H9 (cell line): Measurements from ENCODE around the gene ASS1. TPM values are rescaled to one million over a fixed set of nuclear protein-coding genes. Genes with fewer than 3 reads are reported as not detected.

Experiments
- DNase-seq: peaks from one replicate; pipeline ENCODE4 v3.0.0-alpha.2; 2017
- H2AFZ ChIP-seq: one replicate; pipeline ENCODE4 v1.6.1; 2013; ENCODE audit warnings: mild to moderate bottlenecking, low read length, control low read depth, moderate library complexity
- H2AK5ac ChIP-seq: 2 replicates; pipeline ENCODE4 v1.6.1; 2013; ENCODE audit warnings: low read length, control low read depth, mixed read lengths; ENCODE audit not compliant: insufficient read length
- H2BK120ac ChIP-seq: one replicate; pipeline ENCODE4 v1.6.1; 2013; ENCODE audit warnings: low read depth, mild to moderate bottlenecking, low read length, control low read depth, inconsistent platforms; ENCODE audit not compliant: poor library complexity, severe bottlenecking
- H2BK12ac ChIP-seq: 2 replicates; pipeline ENCODE4 v1.6.1; 2013; ENCODE audit warnings: low read length, control low read depth, mixed read lengths, low read depth; ENCODE audit not compliant: insufficient read length
- H2BK15ac ChIP-seq: 2 replicates; pipeline ENCODE4 v1.6.1; 2013; ENCODE audit warnings: low read depth, low read length, control low read depth
- H2BK20ac ChIP-seq: one replicate; pipeline ENCODE4 v1.6.1; 2013; ENCODE audit warnings: low read depth, mild to moderate bottlenecking, low read length, control low read depth, inconsistent platforms; ENCODE audit not compliant: poor library complexity, severe bottlenecking
- H2BK5ac ChIP-seq: 2 replicates; pipeline ENCODE4 v1.6.1; 2013; ENCODE audit warnings: low read length, control low read depth, mixed read lengths; ENCODE audit not compliant: insufficient read length
- H3K14ac ChIP-seq: 2 replicates; pipeline ENCODE4 v1.6.1; 2013; ENCODE audit warnings: low read length, control low read depth; ENCODE audit not compliant: insufficient read depth
- H3K18ac ChIP-seq: 2 replicates; pipeline ENCODE4 v1.6.1; 2013; ENCODE audit warnings: low read depth, mild to moderate bottlenecking, mixed read lengths, low read length, control low read depth; ENCODE audit not compliant: insufficient read length
- H3K23ac ChIP-seq: 2 replicates; pipeline ENCODE4 v1.6.1; 2013; ENCODE audit warnings: low read length, control low read depth, mixed read lengths, low read depth; ENCODE audit not compliant: insufficient read length
- H3K23me2 ChIP-seq: 2 replicates; pipeline ENCODE4 v1.6.1; 2013; ENCODE audit warnings: low read depth, mild to moderate bottlenecking, mixed read lengths, low read length, control low read depth; ENCODE audit not compliant: insufficient read length, poor library complexity, severe bottlenecking
- H3K27ac ChIP-seq: 2 replicates; pipeline ENCODE4 v1.5.1; 2013; ENCODE audit warnings: low read length, control low read depth, mixed read lengths, low read depth; ENCODE audit not compliant: insufficient read length
- H3K27me3 ChIP-seq: 2 replicates; pipeline ENCODE4 v1.6.1; 2013; ENCODE audit warnings: low read length, control low read depth, inconsistent platforms; ENCODE audit not compliant: insufficient read depth
- H3K4ac ChIP-seq: 2 replicates; pipeline ENCODE4 v1.6.1; 2013; ENCODE audit warnings: low read depth, mild to moderate bottlenecking, control low read depth, inconsistent platforms, low read length, moderate library complexity
- H3K4me1 ChIP-seq: 2 replicates; pipeline ENCODE4 v1.6.1; 2013; ENCODE audit warnings: low read length, control low read depth, inconsistent platforms; ENCODE audit not compliant: insufficient read depth
- H3K4me2 ChIP-seq: 2 replicates; pipeline ENCODE4 v1.6.1; 2013; ENCODE audit warnings: low read length, control low read depth, mixed read lengths; ENCODE audit not compliant: insufficient read length, insufficient read depth
- H3K56ac ChIP-seq: 2 replicates; pipeline ENCODE4 v1.6.1; 2013; ENCODE audit warnings: low read depth, mild to moderate bottlenecking, mixed read lengths, low read length, control low read depth; ENCODE audit not compliant: insufficient read length
- H3K79me1 ChIP-seq: 2 replicates; pipeline ENCODE4 v1.6.1; 2013; ENCODE audit warnings: low read depth, mild to moderate bottlenecking, moderate library complexity, low read length, control low read depth, inconsistent platforms; ENCODE audit not compliant: insufficient read depth, poor library complexity, severe bottlenecking
- H3K79me2 ChIP-seq: 2 replicates; pipeline ENCODE4 v1.6.1; 2013; ENCODE audit warnings: low read length, control low read depth, inconsistent platforms; ENCODE audit not compliant: insufficient read depth
- H3K9ac ChIP-seq: 2 replicates; pipeline ENCODE4 v1.6.1; 2013; ENCODE audit warnings: low read length, control low read depth, mixed read lengths; ENCODE audit not compliant: insufficient read length; ENCODE audit errors: extremely low read depth
- H3K9me3 ChIP-seq: one replicate; pipeline ENCODE4 v1.6.1; 2013; ENCODE audit warnings: low read depth, low read length, inconsistent platforms; ENCODE audit not compliant: control insufficient read depth
- H3T11ph ChIP-seq: one replicate; pipeline ENCODE4 v1.6.1; 2013; ENCODE audit warnings: mild to moderate bottlenecking, low read length, control low read depth, inconsistent platforms
- H4K20me1 ChIP-seq: one replicate; pipeline ENCODE4 v1.6.1; 2013; ENCODE audit not compliant: control insufficient read depth, insufficient read length, insufficient read depth
- H4K5ac ChIP-seq: 2 replicates; pipeline ENCODE4 v1.6.1; 2013; ENCODE audit warnings: low read depth, mild to moderate bottlenecking, mixed read lengths, low read length, control low read depth; ENCODE audit not compliant: insufficient read length
- H4K8ac ChIP-seq: replicated peaks from 2 replicates; pipeline ENCODE4 v1.6.1; 2013; ENCODE audit warnings: low read length, control low read depth, mixed read lengths, low read depth; ENCODE audit not compliant: insufficient read length
- H4K91ac ChIP-seq: 2 replicates; pipeline ENCODE4 v1.6.1; 2013; ENCODE audit warnings: low read depth, mild to moderate bottlenecking, moderate library complexity, mixed read lengths, low read length, control low read depth; ENCODE audit not compliant: insufficient read length
- H3K27ac Mint-ChIP-seq, 3 experiments: 2 replicates in 2 of 3; 3 replicates in 1 of 3; pipeline ENCODE4 v1.8.0; 2020 to 2021; ENCODE audit warnings: mixed read lengths in 3 of 3, mild to moderate bottlenecking in 1 of 3, moderate library complexity in 1 of 3
- H3K27me3 Mint-ChIP-seq: 2 replicates; pipeline ENCODE4 v1.8.0; 2021; ENCODE audit warnings: low read depth, mild to moderate bottlenecking, moderate library complexity, mixed read lengths
- H3K36me3 Mint-ChIP-seq, 3 experiments: 2 replicates in 2 of 3; 3 replicates in 1 of 3; pipeline ENCODE4 v1.8.0; 2020 to 2021; ENCODE audit warnings: low read depth in 3 of 3, mixed read lengths in 3 of 3; ENCODE audit not compliant: insufficient read depth in 1 of 3
- H3K4me1 Mint-ChIP-seq, 2 experiments: 2 replicates each; pipeline ENCODE4 v1.8.0; 2020; ENCODE audit warnings: mixed read lengths in 2 of 2
- H3K4me3 Mint-ChIP-seq, 2 experiments: 2 replicates in 1 of 2; 3 replicates in 1 of 2; pipeline ENCODE4 v1.8.0; 2020 to 2021; ENCODE audit warnings: mild to moderate bottlenecking in 2 of 2, mixed read lengths in 2 of 2, moderate library complexity in 1 of 2
- H3K9me3 Mint-ChIP-seq, 2 experiments: 2 replicates in 1 of 2; 3 replicates in 1 of 2; pipeline ENCODE4 v1.8.0; 2020; ENCODE audit warnings: mild to moderate bottlenecking in 2 of 2, mixed read lengths in 2 of 2, moderate library complexity in 1 of 2
- CTCF ChIP-seq: fragments of 200-600 bp; sonication (generic); conservative IDR thresholded peaks from 3 replicates; pipeline ENCODE4 v1.8.0; 2021; ENCODE audit warnings: antibody characterized with exemption, mild to moderate bottlenecking
- WGBS: extraction: QIAGEN DNeasy Blood & Tissue Kit; methylation state at CpG from one replicate; pipeline ENCODE4 v1.1.7; 2013; ENCODE audit warnings: missing lambda C conversion rate, low lambda C conversion rate, mixed read lengths; ENCODE audit not compliant: insufficient read length; ENCODE audit errors: extremely low coverage; 5-methylcytosine and 5-hydroxymethylcytosine counted together
- total RNA-seq: library from RNA; stranded (reverse); gene quantifications from 2 replicates; pipeline ENCODE4 v1.2.1, GENCODE V29; 2021

Gene ASS1
- total RNA-seq, 1 experiment from 2014 or later = 118 TPM

GRCh38 chr9:130459941-130460669 is 15.3 kb downstream of the ASS1 start:
- no peak overlapping the region for H3K4me3 Mint-ChIP-seq
- H3K27me3 Mint-ChIP-seq = no peaks in the 10 kb centered on the region
- Histone ChIP-seq H3K14ac (no peak overlapping the region), H3K4me2 (no peak overlapping the region), H4K8ac (no peak overlapping the region), H2BK5ac (no peak overlapping the region), H2BK15ac (no peak overlapping the region), H3K79me1 (no peaks in the 10 kb centered on the region), H4K5ac (no peak overlapping the region), H3K79me2 (no peaks in the 10 kb centered on the region), H2AK5ac (no peak overlapping the region), H4K91ac (no peak overlapping the region), H2AFZ (no peak overlapping the region), H3K27me3 (no peaks in the 10 kb centered on the region), H3K4me1 (no peaks in the 10 kb centered on the region), H3T11ph (no peak overlapping the region), H2BK120ac (no peak overlapping the region), H3K23me2 (no peaks in the 10 kb centered on the region), H3K4ac (no peak overlapping the region), H3K18ac (no peak overlapping the region), H2BK20ac (no peak overlapping the region), H3K9ac (no peak overlapping the region), H4K20me1 (no peaks in the 10 kb centered on the region), H3K27ac (no peak overlapping the region), H3K23ac (no peak overlapping the region), H3K56ac (no peak overlapping the region), H2BK12ac (no peak overlapping the region), H3K9me3 (no peaks in the 10 kb centered on the region)
- no peak for TF ChIP-seq CTCF
- no peaks in the 10 kb centered on the region for H3K9me3 Mint-ChIP-seq
- peaks cover 3 to 11% (median 6%) of the 10 kb centered on the region in 3 experiments; a peak in 5 of 7 replicates for H3K36me3 Mint-ChIP-seq
- peak overlapping the region in 1 of 3 experiments; percentile 60; a peak in 1 of 7 replicates for H3K27ac Mint-ChIP-seq
- no peaks in the 10 kb centered on the region for H3K4me1 Mint-ChIP-seq
- WGBS = no CpG with 5 or more reads among the region's 11 CpGs
- DNase-seq = no peak
